Measurements from ENCODE around the gene LHFPL3.
"Not testable (repeated sequence)": the region's sequence is repeated elsewhere in the genome, so short reads cannot be mapped to it uniquely, and the experiment has no call there.

Gene LHFPL3

GRCh38 chr7:104569751-104570150, 241.3 kb downstream of the LHFPL3 start:
- no peak for TF ChIP-seq ZFX (IDR thresholded peaks at IDR 0.05; ENCODE audit: borderline replicate concordance)
- TF ChIP-seq CTCF (IDR thresholded peaks at IDR 0.05): no peak
- H3K27ac ChIP-seq: no peak overlapping the region

DNA sequence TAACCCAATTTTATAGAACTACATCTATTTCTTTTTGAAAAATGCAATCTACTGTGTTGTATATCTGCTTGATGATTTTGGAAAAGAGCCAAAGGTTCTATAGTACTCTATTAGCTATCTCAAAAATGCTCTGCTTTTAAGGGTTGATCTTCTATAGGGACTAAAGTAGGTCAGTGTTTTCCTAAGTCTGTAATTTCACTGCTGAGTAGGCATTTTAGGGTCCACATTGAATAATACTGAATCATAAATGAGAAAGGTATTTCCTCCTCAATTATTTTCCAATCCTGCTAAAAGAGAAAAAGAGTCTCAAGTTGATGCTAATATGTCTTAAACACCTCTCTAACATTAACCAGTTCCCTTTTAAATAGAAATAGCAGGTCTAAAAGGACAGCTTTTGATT, 244.2 kb downstream of the LHFPL3 start:
- no peak overlapping the region for H3K27ac ChIP-seq
- TF ChIP-seq ZFX (IDR thresholded peaks at IDR 0.05; ENCODE audit: borderline replicate concordance) (no peak), CTCF (IDR thresholded peaks at IDR 0.05) (no peak)

DNA sequence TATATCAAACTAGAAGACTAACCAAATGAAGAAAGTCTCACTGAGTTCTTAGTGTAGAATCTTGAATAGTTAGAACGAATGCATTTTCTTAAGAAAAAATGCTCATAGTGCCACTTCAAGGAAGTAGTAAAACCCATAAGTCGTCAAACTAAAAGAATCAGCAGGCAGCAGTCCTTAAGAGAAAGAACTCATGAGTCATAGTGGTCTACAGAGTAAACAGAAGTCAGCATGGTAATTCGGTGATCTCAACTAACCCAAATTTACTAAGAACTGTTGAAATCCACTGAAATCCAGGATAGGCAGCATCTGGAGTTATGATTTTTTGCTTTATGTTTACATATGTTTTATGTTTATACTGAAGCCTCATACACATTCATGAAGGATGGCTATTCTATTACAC, 256.2 kb downstream of the LHFPL3 start:
- TF ChIP-seq ZFX (IDR thresholded peaks at IDR 0.05; ENCODE audit: borderline replicate concordance) (no peak), CTCF (IDR thresholded peaks at IDR 0.05) (no peak)
- no peak overlapping the region for H3K27ac ChIP-seq

- not testable (repeated sequence) for H3K27ac ChIP-seq
Measured at GRCh38 chr7:104595591-104595990, 267.2 kb downstream of the LHFPL3 start.

GRCh38 chr7:104603957-104604356, 275.6 kb downstream of the LHFPL3 start:
- TF ChIP-seq CTCF (IDR thresholded peaks at IDR 0.05) (no peak), ZFX (IDR thresholded peaks at IDR 0.05; ENCODE audit: borderline replicate concordance) (no peak)
- H3K27ac ChIP-seq: no peak overlapping the region

- TF ChIP-seq CTCF (IDR thresholded peaks at IDR 0.05) (no peak), ZFX (IDR thresholded peaks at IDR 0.05; ENCODE audit: borderline replicate concordance) (no peak)
- H3K27ac ChIP-seq: no peak overlapping the region
Measured at GRCh38 chr7:104604706-104605105, 276.3 kb downstream of the LHFPL3 start.

DNA sequence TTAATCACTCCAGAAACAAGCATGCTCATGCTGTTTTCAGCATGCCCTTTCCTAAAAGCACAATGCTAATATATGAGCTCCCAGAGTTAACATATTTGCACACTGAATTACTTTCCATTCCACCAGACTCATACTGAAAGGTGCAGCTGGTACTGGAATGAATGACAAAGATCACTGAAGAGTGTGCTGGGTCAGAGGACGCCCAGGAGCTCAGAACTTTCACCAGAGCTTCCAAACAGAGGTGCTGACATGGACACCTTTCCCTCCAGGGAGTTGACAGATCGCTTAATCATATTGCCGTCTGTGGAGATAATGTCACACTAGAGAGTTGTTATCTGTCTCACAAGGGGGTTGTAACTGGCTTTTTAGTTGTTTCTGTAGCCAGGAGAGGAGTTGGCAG, 292.9 kb downstream of the LHFPL3 start:
- TF ChIP-seq CTCF (IDR thresholded peaks at IDR 0.05) (no peak), ZFX (IDR thresholded peaks at IDR 0.05; ENCODE audit: borderline replicate concordance) (no peak)
- H3K27ac ChIP-seq: no peak overlapping the region

DNA sequence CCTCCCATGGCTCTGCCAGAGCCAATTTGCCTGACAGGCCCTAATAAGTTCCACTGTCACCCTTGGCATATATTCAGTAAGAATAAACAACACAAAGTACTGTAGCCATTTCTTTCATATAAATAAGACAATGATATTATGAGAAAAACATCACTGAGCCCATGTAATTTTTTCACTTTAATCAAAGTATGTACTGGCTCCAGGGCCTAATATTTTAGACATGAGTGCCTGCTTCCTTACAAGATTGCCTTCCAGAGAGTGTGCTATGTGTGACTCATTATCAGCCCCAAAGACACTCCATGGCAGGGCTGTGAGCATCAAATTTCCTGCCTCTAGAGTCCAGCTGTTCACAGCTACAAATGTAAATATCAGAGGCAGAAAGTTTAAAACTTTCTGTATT, 297.6 kb downstream of the LHFPL3 start:
- H3K27ac ChIP-seq: no peak overlapping the region
- TF ChIP-seq ZFX (IDR thresholded peaks at IDR 0.05; ENCODE audit: borderline replicate concordance): no peak
- no peak for TF ChIP-seq CTCF (IDR thresholded peaks at IDR 0.05)
